Measurements from ENCODE around the gene OR4X1.
"Not testable (repeated sequence)": the region's sequence is repeated elsewhere in the genome, so short reads cannot be mapped to it uniquely, and the experiment has no call there.

OR4X1 gene

GRCh38 chr11:48263423-48263911 is at the start of gene OR4X1:
TSS of gene OR4X1 (plus strand) at chr11:48263861. CDS start at chr11:48263861, 0 bp downstream.
- no peak for DNase-seq

- DNase-seq, result no peak
Observed at GRCh38 chr11:48216510-48216909, 47.2 kb upstream of the OR4X1 start, which contains the start of gene OR4B1. TSS of gene OR4B1 (plus strand) at chr11:48216810. CDS start at chr11:48216810, 0 bp downstream.

- DNase-seq, result no peak
Observed at GRCh38 chr11:48228761-48229160, 34.9 kb upstream of the OR4X1 start.

GRCh38 chr11:48230057-48230456 is 33.6 kb upstream of the OR4X1 start:
- not testable (repeated sequence) for DNase-seq

- no peak for DNase-seq
Observed at GRCh38 chr11:48237727-48238126, 25.9 kb upstream of the OR4X1 start.

- no peak for DNase-seq
Observed at GRCh38 chr11:48242501-48242900, 21.2 kb upstream of the OR4X1 start.

GRCh38 chr11:48244804-48245203 is 18.9 kb upstream of the OR4X1 start, which contains the start of gene OR4X2:
TSS of gene OR4X2 (plus strand) at chr11:48245104. CDS start at chr11:48245104, 0 bp downstream.
- no peak for DNase-seq

GRCh38 chr11:48248902-48249301 is 14.8 kb upstream of the OR4X1 start:
- no peak for DNase-seq

- DNase-seq, result no peak
Observed at GRCh38 chr11:48261600-48261999, 2.1 kb upstream of the OR4X1 start.

GRCh38 chr11:48270621-48271020 is 7.0 kb downstream of the OR4X1 start:
- DNase-seq, result no peak

GRCh38 chr11:48272606-48273005 is 8.9 kb downstream of the OR4X1 start:
- DNase-seq, result no peak

GRCh38 chr11:48305923-48306322 is 42.3 kb downstream of the OR4X1 start, which contains the start of gene OR4S1:
TSS of gene OR4S1 (plus strand) at chr11:48306223. CDS start at chr11:48306223, 0 bp downstream.
- no peak for DNase-seq

- peak; percentile 67 for DNase-seq
Observed at GRCh38 chr11:48307760-48308386, 44.2 kb downstream of the OR4X1 start.

- DNase-seq, result not testable (repeated sequence)
Observed at GRCh38 chr11:48313590-48313989, 49.9 kb downstream of the OR4X1 start.
